Activated naive CD4-positive, alpha-beta T cell treated with anti-CD3 and anti-CD28 coated beads, Interleukin-2, amount 10 ng/mL, durations not matched to agents 7 days and 5 days (primary cell): ENCODE results near the gene RBAK.
"Not testable (repeated sequence)": the region's sequence is repeated elsewhere in the genome, so short reads cannot be mapped to it uniquely, and the experiment has no call there.

Experiments
- CTCF ChIA-PET: fragments of 350-600 bp; sonication (Branson Sonifier 250); formaldehyde crosslinking; loops from one replicate; lab custom pipeline; 2021; ENCODE audit warnings: antibody characterized with exemption; lab: Charles Lee
- DNase-seq: peaks from one replicate; pipeline ENCODE4 v3.0.0-alpha.2; 2020
- H3K27ac Mint-ChIP-seq: one replicate; pipeline ENCODE4 v1.8.0; 2021; ENCODE audit warnings: mild to moderate bottlenecking, moderate library complexity, mixed read lengths
- H3K27me3 Mint-ChIP-seq: one replicate; pipeline ENCODE4 v1.8.0; 2021; ENCODE audit warnings: mild to moderate bottlenecking, mixed read lengths
- H3K36me3 Mint-ChIP-seq: one replicate; pipeline ENCODE4 v1.8.0; 2021; ENCODE audit warnings: mixed read lengths
- H3K4me1 Mint-ChIP-seq: one replicate; pipeline ENCODE4 v1.8.0; 2021; ENCODE audit warnings: mixed read lengths
- H3K4me3 Mint-ChIP-seq: one replicate; pipeline ENCODE4 v1.8.0; 2021; ENCODE audit warnings: mild to moderate bottlenecking, moderate library complexity, mixed read lengths
- H3K9me3 Mint-ChIP-seq: one replicate; pipeline ENCODE4 v1.8.0; 2021; ENCODE audit warnings: mixed read lengths

Gene RBAK

GRCh38 chr7:5070206-5070605 is 24.5 kb downstream of the RBAK start:
- peaks cover 29% of the 10 kb centered on the region for H3K27me3 Mint-ChIP-seq
- CTCF ChIA-PET = interaction anchor here (1.2 kb wide), 1 partner anchor 96 kb away, joined by 3 read pairs; no protein-coding TSS in a partner anchor
- H3K4me1 Mint-ChIP-seq = peaks cover 11% of the 10 kb centered on the region
- peaks cover 46% of the 10 kb centered on the region for H3K36me3 Mint-ChIP-seq
- no peak for DNase-seq
- H3K9me3 Mint-ChIP-seq = peaks cover 56% of the 10 kb centered on the region
- H3K27ac Mint-ChIP-seq = no peak overlapping the region
- H3K4me3 Mint-ChIP-seq = no peak overlapping the region

DNA sequence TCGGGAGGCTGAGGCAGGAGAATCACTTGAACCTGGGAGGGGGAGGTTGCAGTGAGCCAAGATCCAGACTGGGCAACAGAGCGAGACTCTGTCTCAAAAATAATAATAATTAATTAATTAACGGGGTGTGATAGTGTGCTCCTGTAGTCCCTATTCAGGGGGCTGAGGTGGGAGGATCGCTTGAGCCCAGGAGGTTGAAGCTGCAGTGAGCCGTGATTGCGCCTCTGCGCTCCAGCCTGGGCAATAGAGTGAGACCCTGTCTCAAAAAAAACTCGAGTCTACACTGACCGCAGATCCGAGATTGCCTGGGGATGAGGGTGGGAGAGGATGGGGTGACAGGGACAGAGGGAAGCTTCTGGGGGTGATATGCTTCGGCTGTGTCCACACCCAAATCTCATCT is 29.5 kb downstream of the RBAK start:
- Mint-ChIP-seq H3K36me3 (peaks cover 10% of the 10 kb centered on the region), H3K27me3 (peaks cover 65% of the 10 kb centered on the region), H3K9me3 (peaks cover 14% of the 10 kb centered on the region), H3K4me1 (peaks cover 11% of the 10 kb centered on the region)
- DNase-seq, H3K27ac Mint-ChIP-seq, CTCF ChIA-PET, H3K4me3 Mint-ChIP-seq: not testable (repeated sequence)

GRCh38 chr7:5077740-5078139 is 32.1 kb downstream of the RBAK start:
- DNase-seq = no peak
- Mint-ChIP-seq H3K4me1 (no peaks in the 10 kb centered on the region), H3K4me3 (no peak overlapping the region), H3K27ac (no peak overlapping the region), H3K36me3 (no peaks in the 10 kb centered on the region), H3K9me3 (peaks cover 4% of the 10 kb centered on the region), H3K27me3 (peaks cover 69% of the 10 kb centered on the region)
- CTCF ChIA-PET = no interaction called here

- Mint-ChIP-seq H3K9me3 (no peaks in the 10 kb centered on the region), H3K36me3 (no peaks in the 10 kb centered on the region), H3K4me3 (no peak overlapping the region), H3K4me1 (peaks cover 2% of the 10 kb centered on the region), H3K27ac (no peak overlapping the region), H3K27me3 (peaks cover 65% of the 10 kb centered on the region)
- CTCF ChIA-PET = interaction anchor here (2.1 kb wide), 1 partner anchor 285 kb away, joined by 7 read pairs; no protein-coding TSS in a partner anchor
- no peak for DNase-seq
These were observed 37.1 kb downstream of the RBAK start for GRCh38 chr7:5082806-5083205.

DNA sequence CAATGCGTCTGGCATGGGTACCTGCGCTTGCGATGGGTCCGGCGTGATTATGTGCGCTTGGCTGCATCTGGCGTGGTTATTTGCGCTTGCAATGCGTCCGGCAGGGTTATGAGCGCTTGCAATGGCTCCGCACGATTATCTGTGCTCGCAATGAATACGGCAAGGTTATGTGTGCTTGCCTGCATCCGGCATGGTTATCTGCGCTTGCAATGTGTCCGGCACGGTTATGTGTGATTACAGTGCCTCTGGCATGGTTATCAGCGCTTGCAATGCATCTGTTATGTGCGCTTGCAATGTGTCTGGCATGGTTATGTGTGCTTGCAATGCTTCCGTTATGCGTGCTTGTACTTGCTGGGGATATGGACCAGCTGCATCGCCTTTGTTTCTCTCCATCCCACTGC is 37.7 kb downstream of the RBAK start:
- CTCF ChIA-PET = interaction anchor here (0.7 to 2.1 kb wide), 3 partner anchors 47 to 285 kb away, joined by 3 to 7 read pairs (median 4); no protein-coding TSS in a partner anchor
- Mint-ChIP-seq H3K9me3 (no peaks in the 10 kb centered on the region), H3K4me3 (no peak overlapping the region), H3K36me3 (no peaks in the 10 kb centered on the region), H3K27ac (no peak overlapping the region), H3K4me1 (peaks cover 2% of the 10 kb centered on the region), H3K27me3 (peaks cover 60% of the 10 kb centered on the region)
- no peak for DNase-seq

GRCh38 chr7:5086256-5086655 is 40.6 kb downstream of the RBAK start:
- Mint-ChIP-seq H3K4me1 (peaks cover 4% of the 10 kb centered on the region), H3K36me3 (no peaks in the 10 kb centered on the region), H3K4me3 (no peak overlapping the region), H3K27ac (no peak overlapping the region), H3K9me3 (no peaks in the 10 kb centered on the region), H3K27me3 (peaks cover 50% of the 10 kb centered on the region)
- no peak for DNase-seq
- CTCF ChIA-PET = interaction anchor here (0.6 to 3.9 kb wide), 8 partner anchors 10 to 282 kb away, joined by 3 to 60 read pairs (median 4); no protein-coding TSS in a partner anchor

GRCh38 chr7:5088228-5088833 is 42.7 kb downstream of the RBAK start:
- H3K27ac Mint-ChIP-seq, H3K9me3 Mint-ChIP-seq, H3K4me3 Mint-ChIP-seq, H3K36me3 Mint-ChIP-seq, DNase-seq, H3K4me1 Mint-ChIP-seq: not testable (repeated sequence)
- CTCF ChIA-PET = interaction anchor here (1.5 to 3.9 kb wide), 3 partner anchors 115 to 290 kb away, joined by 7 to 60 read pairs (median 33); no protein-coding TSS in a partner anchor
- H3K27me3 Mint-ChIP-seq = peaks cover 34% of the 10 kb centered on the region

DNA sequence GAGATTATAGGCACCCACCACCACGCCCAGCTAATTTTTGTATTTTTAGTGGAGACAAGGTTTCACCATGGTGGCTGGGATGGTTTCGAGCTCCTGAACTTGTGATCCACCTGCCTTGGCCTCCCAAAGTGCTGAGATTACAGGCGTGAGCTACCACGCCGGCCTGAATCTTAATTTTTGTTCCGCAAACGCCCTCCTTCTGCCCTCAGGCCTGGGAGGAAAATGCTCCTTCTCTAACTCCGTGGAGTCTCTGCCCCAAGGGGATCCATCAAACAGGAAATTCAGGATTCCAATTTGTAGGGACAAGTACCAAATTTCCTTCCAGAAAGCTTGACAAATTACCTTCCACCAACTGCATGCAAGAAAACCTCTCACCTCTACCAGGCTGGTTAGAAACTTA is 43.2 kb downstream of the RBAK start:
- no peak for DNase-seq
- CTCF ChIA-PET = no interaction called here
- no peak overlapping the region for H3K27ac Mint-ChIP-seq
- H3K4me1 Mint-ChIP-seq = peaks cover 4% of the 10 kb centered on the region
- peaks cover 2% of the 10 kb centered on the region for H3K36me3 Mint-ChIP-seq
- peaks cover 31% of the 10 kb centered on the region for H3K27me3 Mint-ChIP-seq
- H3K4me3 Mint-ChIP-seq = no peak overlapping the region
- peaks cover 12% of the 10 kb centered on the region for H3K9me3 Mint-ChIP-seq

- H3K4me3 Mint-ChIP-seq = no peak overlapping the region
- DNase-seq = no peak
- no peak overlapping the region for H3K27ac Mint-ChIP-seq
- peaks cover 2% of the 10 kb centered on the region for H3K4me1 Mint-ChIP-seq
- H3K36me3 Mint-ChIP-seq = peaks cover 6% of the 10 kb centered on the region
- CTCF ChIA-PET = interaction anchor here (1.5 kb wide), 1 partner anchor 9 kb away, joined by 7 read pairs; no protein-coding TSS in a partner anchor
- H3K9me3 Mint-ChIP-seq = peaks cover 33% of the 10 kb centered on the region
- H3K27me3 Mint-ChIP-seq = peaks cover 4% of the 10 kb centered on the region
These were observed 48.3 kb downstream of the RBAK start for GRCh38 chr7:5093948-5094347.

GRCh38 chr7:5094641-5095040 is 49.0 kb downstream of the RBAK start:
- no peak for DNase-seq
- CTCF ChIA-PET = interaction anchor here (1.5 kb wide), 1 partner anchor 9 kb away, joined by 7 read pairs; no protein-coding TSS in a partner anchor
- peaks cover 37% of the 10 kb centered on the region for H3K9me3 Mint-ChIP-seq
- H3K4me1 Mint-ChIP-seq = no peaks in the 10 kb centered on the region
- H3K36me3 Mint-ChIP-seq = peaks cover 6% of the 10 kb centered on the region
- peaks cover 4% of the 10 kb centered on the region for H3K27me3 Mint-ChIP-seq
- H3K4me3 Mint-ChIP-seq = no peak overlapping the region
- H3K27ac Mint-ChIP-seq = no peak overlapping the region

GRCh38 chr7:5116359-5116758 is 70.7 kb downstream of the RBAK start:
- peaks cover 42% of the 10 kb centered on the region for H3K27me3 Mint-ChIP-seq
- no peaks in the 10 kb centered on the region for H3K36me3 Mint-ChIP-seq
- CTCF ChIA-PET = interaction anchor here (1.6 kb wide), 1 partner anchor 143 kb away, joined by 5 read pairs; no protein-coding TSS in a partner anchor
- peaks cover 3% of the 10 kb centered on the region for H3K9me3 Mint-ChIP-seq
- H3K4me3 Mint-ChIP-seq = no peak overlapping the region
- no peaks in the 10 kb centered on the region for H3K4me1 Mint-ChIP-seq
- DNase-seq = no peak
- no peak overlapping the region for H3K27ac Mint-ChIP-seq

DNA sequence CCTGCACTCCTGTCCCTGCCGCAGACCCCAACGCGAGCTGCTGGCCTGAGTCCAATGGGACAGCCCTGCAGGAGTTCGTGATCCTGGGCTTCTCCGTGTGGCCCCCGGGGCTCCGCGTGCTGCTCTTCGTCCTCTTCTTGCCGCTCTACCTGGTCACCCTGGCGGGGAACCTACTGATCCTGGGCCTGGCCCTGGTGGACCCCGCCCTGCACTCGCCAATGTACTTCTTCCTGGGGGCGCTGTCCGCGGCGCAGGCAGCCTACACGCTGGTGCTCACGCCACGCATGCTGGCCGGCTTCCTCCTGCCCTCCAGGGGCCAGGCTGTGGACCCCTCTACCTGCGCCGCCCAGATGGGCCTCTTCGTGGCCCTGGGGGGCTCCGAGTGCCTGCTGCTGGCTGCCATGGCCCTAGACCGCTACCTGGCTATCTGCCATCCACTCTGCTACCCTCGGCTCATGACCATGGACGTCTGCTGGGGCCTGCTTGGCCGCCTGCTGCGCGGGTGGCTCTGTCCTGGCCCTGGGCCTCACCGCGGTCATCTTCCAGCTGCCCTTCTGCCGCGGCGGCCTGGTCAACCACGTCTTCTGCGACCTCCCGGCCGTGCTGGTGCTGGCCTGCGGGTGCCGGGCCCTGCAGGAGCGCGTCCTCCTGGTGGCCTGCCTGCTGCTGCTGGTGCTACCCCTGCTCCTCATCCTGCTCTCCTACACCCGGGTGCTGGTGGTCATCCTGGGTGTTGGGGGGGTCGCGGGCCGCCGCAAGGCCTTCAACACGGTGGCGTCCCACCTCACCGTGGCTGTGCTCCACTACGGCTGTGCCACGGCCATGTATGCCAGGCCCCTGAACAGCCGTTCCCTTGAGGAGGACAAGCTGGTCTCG is 71.7 kb downstream of the RBAK start:
- Mint-ChIP-seq H3K27me3 (peaks cover 42% of the 10 kb centered on the region), H3K4me1 (no peaks in the 10 kb centered on the region), H3K9me3 (no peaks in the 10 kb centered on the region), H3K4me3 (no peak overlapping the region), H3K27ac (no peak overlapping the region), H3K36me3 (no peaks in the 10 kb centered on the region)
- CTCF ChIA-PET = interaction anchor here (0.5 kb wide), 1 partner anchor 31 kb away, joined by 3 read pairs; no protein-coding TSS in a partner anchor
- no peak for DNase-seq
